Panc1 (cell line): ENCODE data around the gene MAP2K4. TPM values are rescaled to one million over a fixed set of nuclear protein-coding genes. Genes with fewer than 3 reads are reported as not detected.
"Not testable (repeated sequence)": the region's sequence is repeated elsewhere in the genome, so short reads cannot be mapped to it uniquely, and the experiment has no call there.

Experiments
- ATAC-seq: fragments of 200-7000 bp; cut with Tn5 transposase; 2 replicates; pipeline ENCODE4 v1.9.1; 2020; ENCODE audit warnings: mild to moderate bottlenecking, moderate library complexity
- BruUV-seq: library from RNA; stranded (reverse); fragments of 400-500 nt; replicated peaks from 2 replicates; lab custom pipeline; 2021; lab: Mats Ljungman, UMichigan
- CTCF ChIA-PET: fragments of 300-600 bp; sonication (Branson Sonifier 250); formaldehyde crosslinking; loops from one replicate; lab custom pipeline; 2022; ENCODE audit warnings: antibody characterized with exemption; lab: Charles Lee
- POLR2A ChIA-PET: fragments of 300-600 bp; sonication (Branson Sonifier 250); formaldehyde crosslinking; loops from one replicate; lab custom pipeline; 2022; ENCODE audit warnings: antibody characterized with exemption; lab: Charles Lee
- DNase-seq: peaks from one replicate; pipeline ENCODE4 v3.0.0-alpha.2; 2010; ENCODE audit warnings: low read depth, low spot score
- H3K27ac ChIP-seq: 2 replicates; pipeline ENCODE4 v1.5.1; 2011; ENCODE audit warnings: mild to moderate bottlenecking, low read length, inconsistent platforms
- H3K27me3 ChIP-seq: fragments of 200-500 bp; sonication (Bioruptor generic); 2 replicates; pipeline ENCODE4 v1.6.0; 2014; ENCODE audit warnings: low read length, inconsistent platforms; ENCODE audit not compliant: control insufficient read depth, insufficient read depth
- H3K36me3 ChIP-seq: fragments of 200-500 bp; sonication (Bioruptor generic); 2 replicates; pipeline ENCODE4 v1.5.1; 2014; ENCODE audit warnings: inconsistent platforms, mild to moderate bottlenecking, low read length, moderate library complexity; ENCODE audit not compliant: control insufficient read depth, insufficient read depth
- H3K4me1 ChIP-seq: 2 replicates; pipeline ENCODE4 v1.5.1; 2011; ENCODE audit warnings: inconsistent platforms, mild to moderate bottlenecking, low read length, moderate library complexity; ENCODE audit not compliant: control insufficient read depth, insufficient read depth
- H3K4me3 ChIP-seq, 2 experiments: 2 replicates each; pipeline ENCODE4 v1.5.1; 2011 to 2012; ENCODE audit warnings: low read depth in 2 of 2, low read length in 2 of 2, mild to moderate bottlenecking in 2 of 2, inconsistent platforms in 1 of 2, moderate library complexity in 1 of 2
- H3K9me3 ChIP-seq: fragments of 200-500 bp; sonication (Bioruptor generic); 2 replicates; pipeline ENCODE4 v1.5.1; 2014; ENCODE audit warnings: low read depth, mild to moderate bottlenecking, inconsistent platforms, low read length, moderate library complexity; ENCODE audit not compliant: control insufficient read depth, insufficient read depth
- CTCF ChIP-seq: fragments of 450-650 bp; IDR thresholded peaks from 2 replicates; pipeline ENCODE4 v1.5.1; 2017; ENCODE audit warnings: mild to moderate bottlenecking
- POLR2AphosphoS5 ChIP-seq: IDR thresholded peaks from 2 replicates; pipeline ENCODE4 v1.6.1; 2012; ENCODE audit warnings: mild to moderate bottlenecking, low read depth, low read length, moderate library complexity
- REST ChIP-seq, 2 experiments: IDR thresholded peaks; 2 replicates each; pipeline ENCODE4 v1.6.1; 2011 to 2012; ENCODE audit warnings: low read depth in 2 of 2, control low read depth in 1 of 2, low read length in 1 of 2, mild to moderate bottlenecking in 1 of 2, moderate library complexity in 1 of 2; ENCODE audit not compliant: insufficient read depth in 1 of 2
- SIN3A ChIP-seq: IDR thresholded peaks from 2 replicates; pipeline ENCODE4 v1.6.1; 2012; ENCODE audit warnings: low read depth, mild to moderate bottlenecking, low read length, moderate library complexity, borderline replicate concordance; ENCODE audit not compliant: insufficient read depth
- TCF7L2 ChIP-seq: IDR thresholded peaks from 2 replicates; pipeline ENCODE4 v1.6.1; 2011; ENCODE audit warnings: mild to moderate bottlenecking, low read depth, low read length, inconsistent platforms
- in situ Hi-C: cut with HindIII; loops from 2 replicates; pipeline ENCODE4 v1.10.0; 2016; ENCODE audit warnings: low sequenced_read_pairs, low pct_unique_long_range_greater_than_20kb
- intact Hi-C: fragments of 100-400 bp; cut with micrococcal nuclease; formaldehyde crosslinking; loops from one replicate; pipeline ENCODE4 v1.10.0; 2022; ENCODE audit not compliant: unreplicated experiment
- total RNA-seq: library from RNA; stranded (reverse); gene quantifications from one replicate; pipeline ENCODE4 v1.2.1, GENCODE V29; 2021; ENCODE audit not compliant: unreplicated experiment

The MAP2K4 gene
- total RNA-seq, 1 experiment from 2014 or later = 16.8 TPM

GRCh38 chr17:12137859-12138258, 117.2 kb downstream of the MAP2K4 start:
- ChIA-PET POLR2A (no interaction called here), CTCF (no interaction called here)
- ATAC-seq (no peak), DNase-seq (no peak)
- Histone ChIP-seq H3K4me1 (no peaks in the 10 kb centered on the region), H3K27me3 (no peaks in the 10 kb centered on the region), H3K36me3 (no peaks in the 10 kb centered on the region), H3K9me3 (peaks cover 7% of the 10 kb centered on the region; the same call in 1 of the 2 replicates), H3K27ac (no peak overlapping the region), H3K4me3 (no peak overlapping the region)
- TF ChIP-seq SIN3A (no peak), CTCF (no peak)
- BruUV-seq = no TSS peak
- in situ Hi-C loops = no loop called here
- intact Hi-C loops = no loop called here

- Histone ChIP-seq H3K36me3 (no peaks in the 10 kb centered on the region), H3K27ac (no peak overlapping the region), H3K27me3 (no peaks in the 10 kb centered on the region), H3K9me3 (peaks cover 7% of the 10 kb centered on the region; the same call in 1 of the 2 replicates), H3K4me1 (no peaks in the 10 kb centered on the region), H3K4me3 (no peak overlapping the region)
- ChIA-PET POLR2A (no interaction called here), CTCF (no interaction called here)
- TF ChIP-seq REST (IDR thresholded peaks at IDR 0.05; ENCODE audit: insufficient read depth in 1 of 2, low read depth in 2 of 2, low read length in 1 of 2) (no peak), CTCF (no peak), TCF7L2 (no peak), SIN3A (no peak), POLR2AphosphoS5 (no peak)
- in situ Hi-C loops (no loop called here), intact Hi-C loops (no loop called here)
- no peak for ATAC-seq
- no peak for DNase-seq
- no TSS peak for BruUV-seq
These were observed 120.0 kb downstream of the MAP2K4 start for GRCh38 chr17:12140685-12141084.

GRCh38 chr17:12162187-12162586, 141.5 kb downstream of the MAP2K4 start:
- H3K27me3 ChIP-seq, H3K4me1 ChIP-seq, POLR2A ChIA-PET, BruUV-seq, H3K4me3 ChIP-seq, H3K27ac ChIP-seq, H3K36me3 ChIP-seq, intact Hi-C loops, in situ Hi-C loops, CTCF ChIA-PET, DNase-seq, H3K9me3 ChIP-seq, ATAC-seq: not testable (repeated sequence)
